ENCODE measurements around the gene LRRFIP1.

GRCh38 chr2:237742614-237743013 lies 115.2 kb downstream of the LRRFIP1 start:
- TF ChIP-seq CTCF (IDR thresholded peaks at IDR 0.05) (no peak), POLR2A (IDR thresholded peaks at IDR 0.05) (no peak)

All from adrenal gland (tissue), 5 donors.